Stimulated activated CD4-positive, alpha-beta T cell treated with anti-CD3 and anti-CD28 coated beads, Interleukin-15, amount 100 ng/mL, for 48 hours (primary cell): ENCODE data around the gene INPP5A.
"Not testable (repeated sequence)": the region's sequence is repeated elsewhere in the genome, so short reads cannot be mapped to it uniquely, and the experiment has no call there.

Experiments
- DNase-seq, 2 donors: peaks; one replicate each; pipeline ENCODE4 v3.0.0-alpha.2; 2020; ENCODE audit warnings: low read depth in 2 of 2

INPP5A gene

DNA sequence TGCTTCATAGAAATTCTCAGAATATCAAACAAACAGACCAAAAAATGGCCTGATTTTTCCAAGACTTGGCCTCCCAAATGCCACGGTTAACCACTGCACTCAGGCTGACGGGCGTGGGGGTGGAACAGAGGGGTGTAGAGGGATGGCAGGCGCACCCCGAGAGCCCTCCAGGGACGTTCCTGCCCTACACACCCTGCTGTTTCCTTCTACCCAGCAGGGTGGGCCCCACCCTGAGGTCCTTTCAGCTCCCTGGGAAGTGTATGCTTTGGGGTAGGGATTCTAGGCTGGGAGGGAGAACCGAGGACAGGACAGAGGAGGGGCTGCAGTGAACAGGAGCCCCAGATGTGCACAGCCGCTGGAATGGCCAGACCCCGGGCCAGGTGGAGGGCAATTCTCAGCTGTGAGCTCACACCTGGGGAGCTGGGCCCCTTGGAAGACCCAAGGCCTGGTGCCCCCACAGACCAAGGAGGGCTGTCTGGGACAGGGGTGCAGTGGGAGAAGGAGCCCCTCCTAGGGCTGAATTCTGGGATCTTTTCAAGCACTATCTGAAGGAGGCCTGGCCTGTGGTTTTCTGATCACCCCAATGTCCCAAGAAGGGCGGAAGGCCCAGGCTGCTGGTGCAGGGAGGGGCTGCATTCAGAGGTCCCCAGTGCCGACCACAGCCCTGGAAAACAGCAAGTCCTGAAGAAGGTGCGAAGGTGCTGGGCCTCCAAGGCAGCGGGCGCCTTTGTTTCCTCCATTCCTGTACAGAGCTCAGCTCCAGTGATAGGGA, 32.9 kb upstream of the INPP5A start:
- DNase-seq: no peak

DNA sequence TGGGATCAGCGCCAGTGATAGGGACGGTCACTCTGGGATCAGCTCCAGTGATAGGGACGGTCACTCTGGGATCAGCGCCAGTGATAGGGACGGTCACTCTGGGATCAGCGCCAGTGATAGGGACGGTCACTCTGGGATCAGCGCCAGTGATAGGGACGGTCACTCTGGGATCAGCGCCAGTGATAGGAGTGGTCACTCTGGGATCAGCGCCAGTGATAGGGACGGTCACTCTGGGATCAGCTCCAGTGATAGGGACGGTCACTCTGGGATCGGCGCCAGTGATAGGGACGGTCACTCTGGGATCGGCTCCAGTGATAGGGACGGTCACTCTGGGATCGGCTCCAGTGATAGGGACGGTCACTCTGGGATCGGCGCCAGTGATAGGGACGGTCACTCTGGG, 32.0 kb upstream of the INPP5A start:
- DNase-seq: not testable (repeated sequence)

DNA sequence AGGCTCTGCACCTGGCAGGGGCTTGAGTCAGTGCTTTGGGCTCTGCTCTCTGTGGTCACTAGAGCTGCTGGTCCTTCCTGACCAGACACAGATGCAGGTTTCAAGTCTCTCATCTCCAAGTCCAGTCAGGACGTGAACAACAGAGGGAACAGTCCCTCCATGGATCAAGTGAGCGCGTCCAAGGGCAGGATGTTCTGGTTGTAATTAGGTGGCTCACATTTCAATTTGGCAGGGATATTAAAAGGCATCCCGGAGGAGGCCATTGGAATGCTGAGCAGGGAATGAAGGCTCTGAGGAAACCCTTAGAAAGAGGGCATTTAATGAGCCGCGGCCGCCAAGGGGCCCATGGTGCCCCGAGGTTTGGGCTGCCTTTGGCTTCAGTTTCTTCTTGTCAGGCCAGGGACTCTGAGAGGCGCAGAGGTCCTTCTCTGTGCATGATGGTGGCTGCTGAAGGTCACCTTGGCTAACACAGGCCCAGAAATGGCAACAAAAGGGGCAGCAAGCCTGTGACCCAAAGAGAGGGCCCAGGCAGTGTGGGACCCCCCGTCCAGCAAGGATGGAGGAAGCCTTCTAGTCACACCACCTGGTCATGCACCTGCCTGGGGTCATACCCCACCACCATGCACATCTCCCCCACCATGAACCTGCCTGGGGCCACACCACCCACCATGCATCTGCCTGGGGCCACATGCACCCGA, 30.7 kb upstream of the INPP5A start:
- no peak for DNase-seq

DNA sequence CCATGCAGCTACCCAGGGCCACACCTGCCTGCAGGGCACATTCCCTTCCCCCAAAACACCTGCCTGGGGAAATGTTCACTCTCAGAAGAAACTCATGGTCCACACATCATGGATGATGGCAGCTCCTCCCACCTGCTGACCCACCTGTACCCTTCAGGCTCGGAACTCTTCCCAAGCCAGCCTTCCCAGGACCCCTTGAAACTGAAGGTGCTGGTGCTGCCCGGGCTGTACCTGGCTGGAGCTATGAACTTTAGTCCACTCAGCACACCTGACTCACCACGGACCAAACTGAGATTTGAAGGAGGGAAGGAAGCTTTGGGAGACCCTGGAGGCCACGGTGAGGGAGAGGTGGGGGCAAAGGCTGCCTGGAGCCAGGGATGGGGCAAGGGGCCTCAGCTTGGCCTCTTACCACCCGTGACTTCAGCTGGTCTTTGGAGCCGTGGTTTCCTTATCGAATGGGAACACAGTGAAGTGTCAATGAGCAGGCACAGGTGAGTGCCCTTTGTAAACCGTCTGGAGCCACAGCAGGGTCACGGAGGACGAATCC, 30.1 kb upstream of the INPP5A start:
- DNase-seq: no peak

GRCh38 chr10:132507956-132508490, 29.6 kb upstream of the INPP5A start:
- no peak for DNase-seq

DNA sequence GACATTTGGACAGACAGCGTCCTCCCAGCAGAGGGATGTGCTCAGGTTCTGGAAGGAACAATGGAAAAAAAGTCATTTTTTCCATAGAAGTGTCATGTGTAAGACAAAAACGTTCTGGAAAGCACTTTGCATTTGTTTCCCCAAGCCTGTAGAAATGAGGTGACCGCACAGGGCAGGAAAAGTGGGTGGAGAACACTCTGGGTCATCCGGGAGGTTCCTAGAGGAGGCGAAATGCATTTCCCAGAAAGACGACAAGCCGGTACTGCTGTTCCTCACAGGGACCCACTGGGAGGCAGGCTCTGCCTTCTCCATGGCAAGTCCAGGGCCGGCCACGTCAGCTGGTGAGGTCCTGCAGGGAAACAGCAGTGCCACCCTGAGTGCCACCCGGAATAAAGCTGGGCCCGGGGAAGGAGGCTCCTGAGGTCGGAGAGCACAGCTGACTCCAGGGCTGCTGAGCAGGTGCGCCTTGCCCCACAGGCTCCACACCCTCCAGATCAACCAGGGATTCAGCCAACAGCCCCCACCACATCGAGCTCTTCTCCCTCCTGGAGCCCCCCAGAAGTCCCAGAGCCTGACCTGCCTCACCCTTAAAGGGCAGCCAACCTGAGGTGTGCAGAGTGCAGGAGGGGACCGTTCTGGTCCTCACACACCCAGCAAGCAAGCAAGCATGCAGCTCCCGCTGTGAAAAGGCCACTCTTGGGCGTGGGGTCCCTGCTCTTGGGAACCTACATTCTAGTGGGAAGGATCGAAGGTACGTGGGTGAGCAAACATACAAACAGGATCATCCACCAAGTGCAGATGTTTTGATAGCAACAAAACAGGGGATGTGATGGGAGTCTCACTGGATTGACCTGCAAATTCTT, 28.8 kb upstream of the INPP5A start:
- no peak for DNase-seq

DNA sequence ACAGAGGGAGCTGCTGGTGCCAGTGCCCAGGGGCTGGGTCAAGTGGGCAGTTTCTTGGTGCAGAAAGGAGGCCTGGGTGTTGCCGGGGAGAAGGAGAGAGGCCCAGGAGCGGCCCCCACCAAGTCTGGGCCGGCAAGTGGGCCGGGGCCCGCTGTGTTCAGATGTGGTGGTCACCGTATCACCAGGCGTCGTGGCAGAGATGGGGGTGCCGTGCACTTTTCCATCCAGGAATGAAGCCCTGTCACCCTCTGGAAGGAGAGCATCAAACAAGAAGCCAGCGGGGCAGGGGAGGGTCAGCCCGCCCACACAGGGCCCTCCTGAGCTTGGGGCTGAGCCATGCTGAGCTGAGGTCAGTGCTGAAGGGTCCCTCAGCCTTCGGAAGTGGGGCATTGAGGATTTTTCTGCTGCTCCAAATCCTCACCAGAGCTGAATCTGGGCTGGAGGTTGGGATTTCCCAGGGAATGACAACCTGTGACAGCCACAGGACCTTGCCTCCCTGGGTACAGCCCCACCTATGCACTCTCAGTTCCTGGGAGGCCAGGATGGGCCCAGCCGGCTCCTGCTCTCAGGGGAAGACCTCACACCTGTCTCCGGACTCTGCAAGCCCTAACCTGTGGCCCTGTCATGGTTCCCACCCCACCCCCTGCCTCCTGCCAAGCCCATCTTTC, 27.9 kb upstream of the INPP5A start:
- no peak for DNase-seq

DNA sequence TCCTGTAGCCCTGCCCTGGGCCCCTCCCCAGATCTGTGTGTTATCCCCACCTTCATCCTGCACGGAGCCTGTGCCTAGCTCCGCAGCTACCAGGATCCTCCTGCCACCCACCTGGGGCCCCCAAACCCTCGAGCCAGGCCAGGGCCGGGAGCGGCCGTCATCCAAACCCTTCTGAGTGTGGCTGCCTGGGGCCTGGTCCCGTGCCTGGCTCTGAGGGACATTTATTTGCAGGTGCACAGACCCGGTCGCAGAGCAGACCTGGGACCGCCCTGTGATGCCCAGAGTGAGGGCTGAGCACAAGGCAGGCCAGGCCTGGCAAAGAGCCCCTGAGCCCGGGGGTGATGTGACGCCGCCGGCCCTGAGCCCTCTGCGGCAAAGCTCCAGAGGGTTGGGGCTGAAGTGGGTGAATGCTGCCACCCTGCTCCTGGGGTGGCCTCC, 27.4 kb upstream of the INPP5A start:
- no peak for DNase-seq

GRCh38 chr10:132511121-132512051, 26.2 kb upstream of the INPP5A start:
- DNase-seq: no peak

- no peak for DNase-seq
These were observed 25.5 kb upstream of the INPP5A start for GRCh38 chr10:132512052-132512442.

- no peak for DNase-seq
These were observed 24.8 kb upstream of the INPP5A start for GRCh38 chr10:132512693-132513345.

GRCh38 chr10:132514821-132515520, 22.6 kb upstream of the INPP5A start:
- no peak for DNase-seq

GRCh38 chr10:132515811-132516726, 21.5 kb upstream of the INPP5A start:
- DNase-seq: no peak

GRCh38 chr10:132516771-132517725, 20.5 kb upstream of the INPP5A start:
- DNase-seq: no peak

- no peak for DNase-seq
These were observed 19.6 kb upstream of the INPP5A start for GRCh38 chr10:132517951-132518521.
